ENCODE measurements around the gene RTN4RL2.

The RTN4RL2 gene

GRCh38 chr11:57487021-57487778 lies 26.9 kb downstream of the RTN4RL2 start:
- peaks cover 6% of the 10 kb centered on the region for H3K4me1 ChIP-seq (ENCODE audit: low read depth, poor library complexity, severe bottlenecking)
- H3K36me3 ChIP-seq (ENCODE audit: insufficient read depth) = no peaks in the 10 kb centered on the region
- H3K27ac ChIP-seq = no peak overlapping the region
- no peaks in the 10 kb centered on the region for H3K79me2 ChIP-seq (ENCODE audit: insufficient read depth, low read depth)
- H3K4me3 ChIP-seq (IDR thresholded peaks at IDR 0.05; ENCODE audit: insufficient read depth, low read depth, low read length) = no peak overlapping the region
- H3K4me2 ChIP-seq = no peak overlapping the region
- TF ChIP-seq CTCF (conservative IDR thresholded peaks at IDR 0.05; ENCODE audit: low read depth, low read length) = no peak
- no peak overlapping the region for H3K9ac ChIP-seq
- no peaks in the 10 kb centered on the region for H3K27me3 ChIP-seq (ENCODE audit: insufficient read depth, low read depth)
- no peaks in the 10 kb centered on the region for H4K20me1 ChIP-seq (ENCODE audit: insufficient read depth)
- no peak overlapping the region for H2AFZ ChIP-seq (ENCODE audit: low read depth)

GRCh38 chr11:57487920-57488659 lies 27.8 kb downstream of the RTN4RL2 start:
- Histone ChIP-seq H3K4me3 (IDR thresholded peaks at IDR 0.05; ENCODE audit: insufficient read depth, low read depth, low read length) (no peak overlapping the region), H3K9ac (no peak overlapping the region), H3K27ac (no peak overlapping the region), H3K4me2 (no peak overlapping the region), H4K20me1 (ENCODE audit: insufficient read depth) (no peaks in the 10 kb centered on the region), H2AFZ (ENCODE audit: low read depth) (no peak overlapping the region), H3K36me3 (ENCODE audit: insufficient read depth) (no peaks in the 10 kb centered on the region), H3K79me2 (ENCODE audit: insufficient read depth, low read depth) (no peaks in the 10 kb centered on the region), H3K4me1 (ENCODE audit: low read depth, poor library complexity, severe bottlenecking) (peaks cover 10% of the 10 kb centered on the region), H3K27me3 (ENCODE audit: insufficient read depth, low read depth) (no peaks in the 10 kb centered on the region)
- no peak for TF ChIP-seq CTCF (conservative IDR thresholded peaks at IDR 0.05; ENCODE audit: low read depth, low read length)

- Histone ChIP-seq H4K20me1 (ENCODE audit: insufficient read depth) (no peaks in the 10 kb centered on the region), H3K4me3 (IDR thresholded peaks at IDR 0.05; ENCODE audit: insufficient read depth, low read depth, low read length) (no peak overlapping the region), H3K27me3 (ENCODE audit: insufficient read depth, low read depth) (no peaks in the 10 kb centered on the region), H3K79me2 (ENCODE audit: insufficient read depth, low read depth) (no peaks in the 10 kb centered on the region), H3K36me3 (ENCODE audit: insufficient read depth) (no peaks in the 10 kb centered on the region), H3K9ac (no peak overlapping the region), H2AFZ (ENCODE audit: low read depth) (no peak overlapping the region), H3K27ac (no peak overlapping the region), H3K4me1 (ENCODE audit: low read depth, poor library complexity, severe bottlenecking) (peaks cover 24% of the 10 kb centered on the region), H3K4me2 (no peak overlapping the region)
- TF ChIP-seq CTCF (conservative IDR thresholded peaks at IDR 0.05; ENCODE audit: low read depth, low read length) = no peak
Measured at GRCh38 chr11:57490456-57491248, 30.3 kb downstream of the RTN4RL2 start.

- Histone ChIP-seq H2AFZ (ENCODE audit: low read depth) (no peak overlapping the region), H3K27ac (no peak overlapping the region), H3K27me3 (ENCODE audit: insufficient read depth, low read depth) (no peaks in the 10 kb centered on the region), H3K79me2 (ENCODE audit: insufficient read depth, low read depth) (no peaks in the 10 kb centered on the region), H3K9ac (no peak overlapping the region), H3K4me3 (IDR thresholded peaks at IDR 0.05; ENCODE audit: insufficient read depth, low read depth, low read length) (no peak overlapping the region), H4K20me1 (ENCODE audit: insufficient read depth) (no peaks in the 10 kb centered on the region), H3K36me3 (ENCODE audit: insufficient read depth) (no peaks in the 10 kb centered on the region), H3K4me2 (no peak overlapping the region), H3K4me1 (ENCODE audit: low read depth, poor library complexity, severe bottlenecking) (peaks cover 24% of the 10 kb centered on the region)
- TF ChIP-seq CTCF (conservative IDR thresholded peaks at IDR 0.05; ENCODE audit: low read depth, low read length) = peak; percentile 67
Measured at GRCh38 chr11:57491371-57492061, 31.2 kb downstream of the RTN4RL2 start.

Data from KMS-11 (cell line).